Osteoblast (primary cell): Measurements from ENCODE around the gene NGB. TPM values are rescaled to one million over a fixed set of nuclear protein-coding genes. Genes with fewer than 3 reads are reported as not detected.
A peak's percentile ranks its signal among the peaks of the same experiment; 100 is the strongest.

Experiments used
- DNase-seq: peaks from one replicate; pipeline ENCODE4 v3.0.0; 2011; ENCODE audit warnings: low spot score, mixed read lengths; ENCODE audit not compliant: insufficient read length; ENCODE audit errors: missing footprints
- H2AFZ ChIP-seq: 2 replicates; pipeline ENCODE4 v1.6.0; 2011; ENCODE audit warnings: mild to moderate bottlenecking, low read length
- H3K27ac ChIP-seq: 2 replicates; pipeline ENCODE4 v1.5.1; 2011; ENCODE audit warnings: mild to moderate bottlenecking, low read depth, low read length, moderate library complexity
- H3K27me3 ChIP-seq: 2 replicates; pipeline ENCODE4 v1.6.0; 2012; ENCODE audit warnings: mild to moderate bottlenecking, control low read depth, inconsistent platforms, low read length, moderate library complexity; ENCODE audit not compliant: insufficient read depth
- H3K36me3 ChIP-seq: 2 replicates; pipeline ENCODE4 v1.5.1; 2011; ENCODE audit warnings: mild to moderate bottlenecking, low read length, control low read depth, moderate library complexity; ENCODE audit not compliant: insufficient read depth
- H3K4me1 ChIP-seq: 2 replicates; pipeline ENCODE4 v1.5.1; 2011; ENCODE audit warnings: mild to moderate bottlenecking, low read length, control low read depth, moderate library complexity; ENCODE audit not compliant: insufficient read depth
- H3K4me2 ChIP-seq: 2 replicates; pipeline ENCODE4 v1.6.0; 2011; ENCODE audit warnings: mild to moderate bottlenecking, low read length; ENCODE audit not compliant: insufficient read depth
- H3K4me3 ChIP-seq: fragments of 200-600 bp; sonication (generic); 3 replicates; pipeline ENCODE4 v1.5.1; 2012; ENCODE audit warnings: mild to moderate bottlenecking, low read length, inconsistent platforms; ENCODE audit not compliant: insufficient read depth
- H3K79me2 ChIP-seq: 2 replicates; pipeline ENCODE4 v1.6.0; 2012; ENCODE audit warnings: mild to moderate bottlenecking, low read length, control low read depth, inconsistent platforms; ENCODE audit not compliant: insufficient read depth
- H3K9me3 ChIP-seq: 2 replicates; pipeline ENCODE4 v1.5.1; 2011; ENCODE audit warnings: low read depth, low read length, control low read depth
- H4K20me1 ChIP-seq: 2 replicates; pipeline ENCODE4 v1.6.0; 2012; ENCODE audit warnings: mild to moderate bottlenecking, low read length, control low read depth; ENCODE audit not compliant: insufficient read depth
- CTCF ChIP-seq: IDR thresholded peaks from 2 replicates; pipeline ENCODE4 v1.5.1; 2011; ENCODE audit warnings: mild to moderate bottlenecking, low read depth, low read length, moderate library complexity; ENCODE audit errors: extremely low read depth
- total RNA-seq: library from RNA; depleted of rRNA; stranded (reverse); fragments of >200 nt; gene quantifications from 2 replicates; pipeline ENCODE4 v1.2.3, GENCODE V29; 2012

The NGB gene
- total RNA-seq, 1 donor = not detected

GRCh38 chr14:77243853-77244252 lies 27.2 kb downstream of the NGB start:
- no peaks in the 10 kb centered on the region for H3K36me3 ChIP-seq
- H4K20me1 ChIP-seq = no peaks in the 10 kb centered on the region
- TF ChIP-seq CTCF = no peak
- no peaks in the 10 kb centered on the region for H3K27me3 ChIP-seq
- H3K9me3 ChIP-seq = no peaks in the 10 kb centered on the region
- peak; percentile 41 for DNase-seq
- H3K79me2 ChIP-seq = no peaks in the 10 kb centered on the region
- no peak overlapping the region for H2AFZ ChIP-seq
- H3K4me3 ChIP-seq = no peak overlapping the region
- H3K4me1 ChIP-seq = no peaks in the 10 kb centered on the region
- H3K27ac ChIP-seq = no peak overlapping the region
- no peak overlapping the region for H3K4me2 ChIP-seq

GRCh38 chr14:77242752-77243151 lies 28.3 kb downstream of the NGB start:
- H3K4me2 ChIP-seq = no peak overlapping the region
- H3K4me3 ChIP-seq = no peak overlapping the region
- no peaks in the 10 kb centered on the region for H3K79me2 ChIP-seq
- H3K4me1 ChIP-seq = no peaks in the 10 kb centered on the region
- peak; percentile 43 for DNase-seq
- no peak overlapping the region for H2AFZ ChIP-seq
- H3K9me3 ChIP-seq = no peaks in the 10 kb centered on the region
- no peaks in the 10 kb centered on the region for H4K20me1 ChIP-seq
- H3K27me3 ChIP-seq = no peaks in the 10 kb centered on the region
- no peak overlapping the region for H3K27ac ChIP-seq
- no peak for TF ChIP-seq CTCF
- no peaks in the 10 kb centered on the region for H3K36me3 ChIP-seq

- no peaks in the 10 kb centered on the region for H3K27me3 ChIP-seq
- no peaks in the 10 kb centered on the region for H4K20me1 ChIP-seq
Observed at GRCh38 chr14:77241955-77242354, 29.1 kb downstream of the NGB start.

GRCh38 chr14:77240336-77240915 lies 30.6 kb downstream of the NGB start:
- Histone ChIP-seq H2AFZ (no peak overlapping the region), H3K4me1 (no peaks in the 10 kb centered on the region), H4K20me1 (no peaks in the 10 kb centered on the region), H3K9me3 (no peaks in the 10 kb centered on the region), H3K4me3 (no peak overlapping the region), H3K79me2 (no peaks in the 10 kb centered on the region), H3K27ac (no peak overlapping the region), H3K27me3 (no peaks in the 10 kb centered on the region), H3K36me3 (no peaks in the 10 kb centered on the region), H3K4me2 (no peak overlapping the region)
- TF ChIP-seq CTCF = no peak
- peak; percentile 19 for DNase-seq

More at GRCh38 chr14:77241955-77242354, 29.1 kb downstream of the NGB start:
- H3K36me3 ChIP-seq = no peaks in the 10 kb centered on the region
- H3K79me2 ChIP-seq = no peaks in the 10 kb centered on the region
- no peak overlapping the region for H3K4me3 ChIP-seq
- peak; percentile 68 for DNase-seq
- no peaks in the 10 kb centered on the region for H3K4me1 ChIP-seq
- H2AFZ ChIP-seq = no peak overlapping the region
- H3K9me3 ChIP-seq = no peaks in the 10 kb centered on the region
- no peak for TF ChIP-seq CTCF
- H3K4me2 ChIP-seq = no peak overlapping the region
- H3K27ac ChIP-seq = no peak overlapping the region
